A673 (cell line): ENCODE data around the gene SATB1.

Source experiments
- CTCF ChIP-seq: fragments of 300-800, 200-600 bp; sonication (generic); conservative IDR thresholded peaks from 2 replicates; pipeline ENCODE4 v1.5.1; 2017; ENCODE audit warnings: low read depth, mild to moderate bottlenecking, antibody characterized with exemption, low read length, moderate library complexity, mixed read lengths
- EZH2 ChIP-seq: fragments of 200-600 bp; sonication (generic); IDR thresholded peaks from 2 replicates; pipeline ENCODE4 v1.6.1; 2017; ENCODE audit warnings: borderline replicate concordance, low read depth, mild to moderate bottlenecking, mixed read lengths, antibody characterized with exemption, low read length; ENCODE audit not compliant: poor library complexity, severe bottlenecking

- TF ChIP-seq CTCF (no peak), EZH2 (no peak)
These were observed at the start of gene SATB1 for GRCh38 chr3:18424729-18425640.
